Loucy (cell line): ENCODE measurements around the gene OR11L1.

Experiments used
- CTCF ChIP-seq: fragments of 200-600 bp; sonication (generic); conservative IDR thresholded peaks from 2 replicates; pipeline ENCODE4 v1.5.1; 2014; ENCODE audit warnings: mild to moderate bottlenecking, antibody characterized with exemption, low read length
- EZH2phosphoT487 ChIP-seq: fragments of 200-600 bp; IDR thresholded peaks from 2 replicates; pipeline ENCODE4 v1.6.1; 2018; ENCODE audit warnings: antibody characterized with exemption, mild to moderate bottlenecking, moderate library complexity, borderline replicate concordance

GRCh38 chr1:247883346-247883745, 41.6 kb upstream of the OR11L1 start:
- TF ChIP-seq EZH2phosphoT487 (no peak), CTCF (no peak)
